HG03066 (cell line): ENCODE measurements around the gene SDK2.

Experiments
- ATAC-seq: cut with Tn5 transposase; IDR thresholded peaks from one replicate; pipeline ENCODE4 v1.9.1; 2021; ENCODE audit warnings: low read depth; ENCODE audit not compliant: unreplicated experiment

Gene SDK2

GRCh38 chr17:73637866-73638265 is 6.4 kb downstream of the SDK2 start:
- ATAC-seq = no peak

- no peak for ATAC-seq
These were observed 9.0 kb downstream of the SDK2 start for GRCh38 chr17:73635101-73635817.

DNA sequence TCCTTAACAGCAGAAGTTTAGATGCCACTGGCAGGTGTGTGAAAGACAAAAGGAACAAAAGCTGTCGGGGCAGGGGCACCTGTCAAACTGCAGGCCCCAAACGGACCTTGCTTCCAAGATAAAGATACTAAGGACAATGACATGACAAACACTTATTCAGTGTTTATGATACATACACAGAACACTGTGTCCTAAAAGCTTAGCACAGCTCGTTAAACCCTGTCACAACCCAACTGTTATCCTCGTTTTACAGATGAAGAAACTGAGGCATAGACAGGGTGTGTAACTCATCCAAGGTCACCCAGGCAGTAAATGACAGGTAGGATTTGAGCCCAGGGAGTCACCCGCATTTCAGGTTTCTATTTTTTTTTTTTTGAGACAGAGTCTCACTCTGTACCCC is 9.6 kb downstream of the SDK2 start:
- ATAC-seq = no peak

DNA sequence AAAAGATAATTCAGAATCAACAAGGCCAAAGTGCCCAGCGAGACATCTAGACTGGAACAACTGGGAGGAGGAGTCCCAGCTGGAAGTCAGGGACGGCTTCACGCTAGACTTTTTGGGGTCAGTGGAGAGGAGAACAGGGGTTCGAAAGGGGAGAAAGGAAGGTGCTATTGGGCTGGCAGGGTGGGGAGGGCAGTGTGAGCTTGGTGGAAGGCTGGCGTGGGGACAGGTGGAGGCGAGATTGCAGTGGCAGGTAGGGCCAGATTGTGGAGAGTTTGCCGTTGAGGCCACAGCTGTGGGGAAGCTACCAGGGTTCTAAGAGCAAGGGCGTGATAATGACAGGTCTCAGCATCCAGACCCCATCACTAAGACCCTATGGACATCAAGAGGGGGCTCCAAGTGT is 10.5 kb downstream of the SDK2 start:
- ATAC-seq = no peak

DNA sequence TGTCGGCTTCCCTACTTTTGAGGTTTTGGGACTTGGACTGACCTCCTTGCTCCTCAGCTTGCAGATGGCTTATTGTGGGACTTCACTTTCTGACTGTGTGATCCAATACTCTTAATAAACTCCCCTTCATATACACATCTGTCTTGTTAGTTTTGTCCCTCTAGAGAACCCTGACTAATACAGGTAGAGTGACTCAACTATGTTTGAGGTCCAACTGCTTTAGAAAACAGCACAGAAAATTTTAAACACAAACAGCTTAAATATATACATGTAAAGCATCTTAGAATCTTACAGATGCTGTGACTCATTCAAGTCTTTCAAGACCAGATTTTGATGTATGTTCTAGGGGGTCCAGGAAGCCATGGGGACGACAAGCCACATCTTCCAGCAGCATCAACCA is 11.7 kb downstream of the SDK2 start:
- no peak for ATAC-seq

GRCh38 chr17:73630965-73631595 is 13.2 kb downstream of the SDK2 start:
- ATAC-seq = no peak

GRCh38 chr17:73630531-73630930 is 13.7 kb downstream of the SDK2 start:
- no peak for ATAC-seq

DNA sequence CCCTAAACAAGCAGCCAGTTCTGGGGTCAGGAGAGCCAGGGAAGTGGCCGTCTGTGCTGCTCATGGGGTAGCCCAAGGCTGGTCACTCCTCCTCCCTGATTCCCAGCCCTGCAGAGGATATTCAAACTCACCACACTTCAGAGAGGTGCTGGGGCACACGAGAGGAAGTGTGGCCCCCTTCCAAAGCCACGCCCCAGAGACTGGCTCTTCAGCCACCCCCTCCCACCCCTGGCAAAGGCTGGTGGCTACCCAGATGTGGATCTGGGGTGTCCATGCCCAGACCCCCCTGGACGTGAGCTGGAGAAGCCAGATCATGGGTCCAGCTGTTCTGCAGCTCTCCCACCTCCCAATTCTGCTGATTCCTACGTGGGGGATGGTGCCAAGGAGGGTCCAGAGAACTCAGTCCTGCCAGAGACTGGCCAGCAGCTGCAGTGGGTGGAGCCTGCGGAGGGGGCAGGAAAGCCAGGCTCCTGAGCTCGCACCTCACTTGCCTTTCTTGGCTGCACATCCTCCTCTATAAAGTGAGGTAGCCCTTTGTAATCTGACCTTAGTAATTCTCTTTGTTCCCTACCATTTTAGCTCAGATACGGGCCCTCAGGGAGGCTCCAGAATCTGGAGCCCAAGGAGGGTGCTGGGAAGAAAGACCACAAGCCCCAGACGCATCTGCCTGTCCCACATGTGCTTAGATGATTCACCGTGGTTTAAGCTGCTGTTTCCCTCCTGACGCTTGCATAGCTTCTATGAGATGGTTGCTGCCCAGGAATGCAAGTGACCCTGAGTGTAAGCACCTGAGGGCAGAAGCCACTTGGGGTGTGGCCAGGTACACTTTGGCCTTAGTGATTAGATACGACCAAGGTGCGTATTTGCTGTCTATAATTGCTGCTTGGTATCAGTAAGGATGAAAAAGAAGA is 15.3 kb downstream of the SDK2 start:
- no peak for ATAC-seq

DNA sequence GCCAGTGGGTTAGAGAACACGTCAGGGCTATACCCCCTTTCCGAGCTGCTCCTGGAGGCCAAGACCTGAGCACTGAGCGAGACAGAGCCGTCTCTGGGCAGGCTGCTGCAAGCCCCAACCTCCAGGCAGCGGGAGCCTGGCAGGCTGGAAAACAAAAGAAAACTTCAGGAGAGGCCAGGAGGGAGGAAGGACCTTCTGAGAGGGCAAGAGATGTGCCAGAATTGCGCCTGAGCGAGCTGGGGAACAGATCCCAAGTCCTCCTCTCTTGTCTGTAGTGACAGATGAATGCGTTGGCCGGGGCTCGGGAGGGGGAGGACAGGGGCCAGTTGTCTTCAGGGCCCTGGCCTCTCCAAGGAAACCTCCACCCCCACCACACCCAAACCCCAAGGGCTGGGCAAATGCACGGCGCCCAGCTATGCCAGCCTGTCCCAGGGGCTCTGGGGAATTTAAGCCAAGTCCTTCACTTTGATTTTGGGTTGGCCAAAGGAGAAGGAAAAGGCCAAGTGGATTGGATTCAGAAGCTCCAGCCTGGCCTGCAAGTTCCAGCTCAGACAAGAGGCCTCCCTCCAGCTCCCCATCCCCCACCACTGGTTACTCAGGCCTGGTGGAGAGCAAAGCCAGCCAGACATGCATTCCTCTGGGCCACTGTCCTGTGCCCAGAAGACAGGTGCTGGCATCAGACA is 18.1 kb downstream of the SDK2 start:
- no peak for ATAC-seq

DNA sequence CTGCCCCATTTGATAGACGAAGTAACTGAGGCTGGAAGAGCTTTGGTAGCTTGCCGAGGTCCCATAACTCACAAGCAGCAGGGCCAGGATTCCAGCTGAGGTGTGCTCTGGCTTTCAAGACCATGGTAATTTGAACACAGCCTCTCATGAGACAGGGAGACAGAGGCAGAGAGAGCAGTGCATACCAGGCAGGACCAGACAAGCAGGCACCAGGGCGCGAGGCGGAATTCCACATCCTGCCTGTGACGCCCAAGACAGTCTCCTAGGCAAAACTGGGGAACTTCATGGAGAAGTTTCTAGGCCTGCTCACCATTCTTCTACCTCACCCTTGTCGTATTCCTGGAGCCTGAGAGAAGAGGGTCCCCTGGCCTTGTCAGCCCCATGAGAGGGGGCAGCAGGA is 19.2 kb downstream of the SDK2 start:
- no peak for ATAC-seq

DNA sequence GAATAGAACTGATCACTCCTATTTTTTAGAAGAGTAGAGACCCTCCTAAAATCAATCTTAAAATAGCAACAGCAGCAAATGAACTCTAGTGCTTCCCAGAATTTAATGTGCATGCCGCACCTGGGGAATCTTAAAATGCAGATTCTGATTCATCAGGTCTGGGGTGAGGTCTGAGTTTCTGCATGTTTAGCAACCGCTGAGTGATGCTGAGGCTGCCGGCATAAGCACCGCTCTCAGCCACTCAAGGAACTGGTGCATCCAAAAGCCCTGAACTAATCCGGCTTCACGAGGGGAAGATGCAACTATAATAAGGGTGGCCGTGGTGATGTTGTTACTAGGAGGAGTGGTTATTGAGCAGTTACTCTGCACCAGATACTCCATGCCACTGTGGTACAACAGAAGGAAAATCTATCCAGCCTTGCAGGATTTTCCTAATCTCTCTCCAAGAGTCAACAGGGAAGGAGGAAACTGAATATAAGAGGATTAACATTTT is 19.7 kb downstream of the SDK2 start:
- ATAC-seq = no peak

GRCh38 chr17:73623818-73624217 is 20.4 kb downstream of the SDK2 start:
- no peak for ATAC-seq

DNA sequence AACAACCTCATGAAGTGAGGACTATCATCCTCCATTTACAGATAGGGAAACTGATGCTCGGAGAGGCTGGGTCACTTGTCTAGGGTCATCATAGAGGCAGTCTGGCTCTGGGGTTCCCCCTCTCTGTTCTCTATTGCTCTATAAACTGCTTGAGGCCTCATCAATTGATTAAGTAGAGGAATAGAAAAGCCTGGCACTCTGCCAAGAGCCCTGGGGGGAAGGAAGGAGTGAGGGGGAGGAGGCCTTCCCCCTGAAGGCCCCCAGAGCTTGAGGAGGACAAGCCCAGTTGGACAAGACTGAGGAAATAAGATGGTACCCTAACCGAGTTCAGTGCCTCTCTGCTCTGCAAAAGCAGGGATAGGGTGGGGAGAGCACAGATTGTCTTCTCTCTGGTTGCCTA is 21.0 kb downstream of the SDK2 start:
- ATAC-seq = no peak

DNA sequence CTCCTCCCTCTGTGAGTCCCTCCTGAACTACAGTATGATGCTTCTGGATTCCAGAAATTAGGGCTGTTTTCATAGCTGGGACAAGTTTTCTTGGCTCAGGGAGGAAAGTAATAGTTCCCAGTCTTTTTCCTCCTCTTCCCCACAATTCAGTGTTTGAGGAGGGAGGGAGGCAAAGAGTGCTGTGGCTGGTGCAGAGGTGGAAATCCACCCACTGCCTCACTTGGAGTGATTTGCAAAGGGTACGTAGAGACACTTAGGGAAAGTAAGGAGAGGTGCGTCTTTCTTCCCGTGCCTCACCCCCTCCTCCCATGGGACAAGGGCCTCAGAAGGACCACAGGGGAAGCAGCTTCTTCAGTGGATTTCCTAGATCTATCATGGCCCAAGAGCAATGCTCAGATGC is 21.9 kb downstream of the SDK2 start:
- no peak for ATAC-seq

GRCh38 chr17:73621685-73622084 is 22.6 kb downstream of the SDK2 start:
- no peak for ATAC-seq

DNA sequence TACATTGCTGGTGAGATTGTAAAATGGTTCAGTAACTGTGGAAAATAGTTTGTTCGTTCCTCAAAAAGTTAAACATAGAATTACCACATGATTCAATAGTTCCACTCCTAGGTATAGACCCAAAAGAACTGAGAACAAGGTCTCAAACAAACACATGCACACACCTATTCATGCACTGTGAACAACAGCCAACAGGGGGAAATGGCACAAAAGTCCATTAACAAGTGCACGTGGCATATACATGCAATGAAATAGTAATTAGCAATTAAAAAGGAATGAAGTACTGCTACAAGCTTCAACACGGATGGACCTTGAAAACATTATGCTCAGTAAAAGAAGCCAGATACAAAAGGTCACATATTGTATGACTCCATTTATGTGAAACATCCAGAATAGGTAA is 23.8 kb downstream of the SDK2 start:
- no peak for ATAC-seq

DNA sequence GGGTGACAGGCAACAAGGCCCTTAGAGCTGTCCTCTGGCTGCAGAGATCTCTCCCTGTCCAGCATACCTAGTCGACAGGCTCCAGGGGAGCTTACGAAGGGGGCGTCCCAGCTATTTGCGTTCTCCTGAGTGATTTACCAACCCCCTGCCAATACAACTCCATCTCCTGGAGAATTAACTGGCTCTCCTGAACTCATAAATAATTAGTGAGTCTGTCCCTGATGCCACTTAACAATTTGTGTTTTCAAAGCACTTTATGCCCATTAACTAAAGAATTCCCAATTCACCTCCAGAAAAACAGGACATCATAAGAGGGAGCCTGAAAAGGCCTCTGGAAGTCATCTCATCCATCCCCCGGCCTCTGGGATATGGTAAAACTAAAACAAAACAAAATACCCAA is 26.7 kb downstream of the SDK2 start:
- no peak for ATAC-seq

DNA sequence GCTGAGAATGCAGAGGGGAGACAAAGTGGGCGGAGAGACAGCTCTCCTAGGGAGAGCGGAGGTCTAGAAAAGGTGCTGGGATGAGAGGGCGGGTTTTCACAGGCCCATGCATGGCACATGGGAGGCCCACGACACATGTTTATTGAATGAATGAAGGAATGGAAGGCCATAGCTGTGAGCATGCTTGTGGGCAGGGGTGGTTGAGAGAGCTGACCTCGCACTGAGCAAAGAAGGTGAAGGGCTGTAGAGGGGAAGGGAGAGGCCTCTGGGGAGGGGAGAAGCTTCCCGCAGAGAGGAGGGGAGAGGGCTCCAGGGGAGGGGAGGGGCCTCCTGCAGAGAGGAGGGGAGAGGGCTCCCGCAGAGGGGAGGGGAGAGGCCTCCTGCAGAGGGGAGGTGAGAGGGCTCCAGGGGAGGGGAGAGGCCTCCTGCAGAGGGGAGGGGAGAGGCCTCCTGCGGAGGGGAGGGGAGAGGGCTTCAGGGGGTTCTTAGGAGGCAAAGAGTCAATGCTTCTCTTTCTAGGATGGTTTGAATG is 27.3 kb downstream of the SDK2 start:
- ATAC-seq = no peak

DNA sequence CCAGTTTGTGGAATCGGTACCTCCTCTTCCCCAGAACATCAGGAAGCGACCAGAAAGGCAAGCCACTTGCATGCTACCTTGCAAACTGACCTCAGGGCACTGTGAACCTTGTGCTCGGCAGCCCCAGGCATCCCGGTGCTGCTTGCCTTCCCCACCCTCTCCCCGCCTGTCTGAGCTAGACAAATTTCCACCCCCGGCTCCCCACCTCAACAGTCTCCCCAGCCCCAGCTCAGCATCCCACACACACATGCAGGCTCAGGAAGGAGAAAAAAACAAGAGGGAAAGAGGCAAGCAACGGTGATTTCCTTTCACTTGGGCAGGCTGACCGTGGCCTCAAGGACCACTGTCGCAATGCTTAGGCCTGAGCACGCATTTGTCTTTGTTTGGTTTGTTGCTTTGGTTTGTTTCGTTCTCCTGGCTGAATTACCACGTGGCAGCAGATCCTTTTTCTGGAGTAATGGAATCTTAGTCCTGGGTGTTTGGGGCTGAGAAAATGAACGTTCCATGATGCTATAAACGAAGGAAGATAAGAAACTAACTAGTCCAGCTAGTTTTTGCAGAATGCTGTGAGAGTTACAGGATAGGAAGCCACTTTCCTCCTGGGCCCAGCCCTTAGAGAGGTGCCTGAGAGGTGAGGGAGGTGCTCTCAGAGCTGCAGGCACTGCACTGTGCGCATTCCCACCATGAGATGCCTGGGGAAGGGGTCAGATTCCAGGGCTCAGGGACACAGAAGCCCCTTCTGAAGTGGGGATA is 27.9 kb downstream of the SDK2 start:
- no peak for ATAC-seq

GRCh38 chr17:73614256-73614655 is 30.0 kb downstream of the SDK2 start:
- ATAC-seq = no peak
